Suprapubic skin (tissue), 4 donors: Measurements from ENCODE around the gene ADCK2. TPM values are rescaled to one million over a fixed set of nuclear protein-coding genes. Genes with fewer than 3 reads are reported as not detected.
A peak's percentile ranks its signal among the peaks of the same experiment; 100 is the strongest.

ENCODE experiments used
- DNase-seq, 2 donors: peaks; one replicate each; pipeline ENCODE4 v3.0.0-alpha.2; 2019; ENCODE audit warnings: low spot score in 2 of 2
- H3K27ac ChIP-seq: fragments of 200-600 bp; sonication (generic); one replicate; pipeline ENCODE4 v1.5.1; 2019
- H3K27me3 ChIP-seq: fragments of 200-600 bp; sonication (generic); one replicate; pipeline ENCODE4 v1.5.1; 2019
- H3K36me3 ChIP-seq: fragments of 200-600 bp; sonication (generic); one replicate; pipeline ENCODE4 v1.5.1; 2019
- H3K4me1 ChIP-seq: fragments of 200-600 bp; sonication (generic); one replicate; pipeline ENCODE4 v1.5.1; 2019
- H3K4me3 ChIP-seq: fragments of 200-600 bp; sonication (generic); one replicate; pipeline ENCODE4 v1.5.1; 2019; ENCODE audit warnings: mild to moderate bottlenecking
- H3K9me3 ChIP-seq: fragments of 200-600 bp; sonication (generic); one replicate; pipeline ENCODE4 v1.5.1; 2019
- EP300 ChIP-seq: sonication (generic); formaldehyde crosslinking; IDR thresholded peaks from one replicate; pipeline ENCODE4 v1.6.1; 2017; ENCODE audit warnings: antibody characterized with exemption
- POLR2A ChIP-seq, 2 donors: fragments of 450-650 bp; IDR thresholded peaks; one replicate each; pipeline ENCODE4 v1.6.1; 2017; ENCODE audit warnings: antibody characterized with exemption in 2 of 2, mild to moderate bottlenecking in 2 of 2, moderate library complexity in 2 of 2
- POLR2AphosphoS5 ChIP-seq, 3 donors: sonication (generic); formaldehyde crosslinking; IDR thresholded peaks; one replicate each; pipeline ENCODE4 v1.6.1; 2017; ENCODE audit warnings: antibody characterized with exemption in 3 of 3
- WGBS: methylation state at CpG from one replicate; pipeline ENCODE4 v1.1.5; 2018; 5-methylcytosine and 5-hydroxymethylcytosine counted together
- total RNA-seq, 4 donors: library from RNA; depleted of rRNA; stranded (reverse); fragments of >200 nt; gene quantifications; one replicate each; pipeline ENCODE4 v1.1.0, GENCODE V29; 2016
- TF ChIP-seq, protein P1 (sequence below), 2 donors: fragments of 200-600 bp in 1 of 2; fragments of 450-650 bp in 1 of 2; sonication (generic) in 1 of 2; IDR thresholded peaks; one replicate each; pipeline ENCODE4 v1.5.1; 2016 to 2019; ENCODE audit warnings: antibody characterized with exemption in 2 of 2, mild to moderate bottlenecking in 1 of 2, moderate library complexity in 1 of 2

Gene ADCK2
- total RNA-seq, 4 donors from 2014 or later: 41.2 to 65.9 (median 53.3) TPM

DNA sequence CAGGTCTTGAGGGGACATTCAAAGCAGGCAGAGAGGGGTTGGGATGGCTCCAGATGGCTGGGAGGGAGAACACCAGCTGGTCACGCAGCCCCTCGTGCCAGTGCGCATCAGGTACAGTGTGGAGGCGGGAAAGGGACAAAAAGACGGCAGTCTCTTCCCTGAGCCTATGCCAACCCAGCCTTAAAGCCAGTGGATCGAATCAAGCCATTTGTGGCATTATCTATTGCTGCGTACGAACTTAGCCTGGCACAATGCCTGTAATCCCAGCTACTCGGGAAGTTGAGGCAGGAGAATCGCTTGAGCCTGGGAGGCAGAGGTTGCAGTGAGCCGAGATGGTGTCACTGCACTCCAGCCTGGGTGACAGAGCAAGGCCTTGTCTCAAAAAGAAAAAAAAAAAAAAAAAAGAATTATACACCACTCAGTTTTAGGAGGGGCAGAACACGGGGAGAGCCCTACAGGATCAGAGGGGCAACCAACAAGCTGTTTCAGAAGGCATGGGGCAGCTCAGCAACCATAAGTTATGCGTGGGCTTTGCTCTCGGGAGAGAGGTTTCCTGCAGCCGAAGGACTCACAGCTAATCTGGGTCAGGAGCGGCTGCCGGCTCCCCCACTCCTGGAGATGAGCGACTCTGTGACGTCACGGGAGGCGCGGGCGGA lies 23.4 kb downstream of the ADCK2 start:
- 20% methylated on average over 22 of the region's 23 CpGs for WGBS
- DNase-seq: peak; percentile 97 to 98
- TF ChIP-seq EP300: no peak
- TF ChIP-seq POLR2A (IDR thresholded peaks at IDR 0.05): no peak
- TF ChIP-seq POLR2AphosphoS5 (IDR thresholded peaks at IDR 0.05): no peak
- TF ChIP-seq, protein P1, sequence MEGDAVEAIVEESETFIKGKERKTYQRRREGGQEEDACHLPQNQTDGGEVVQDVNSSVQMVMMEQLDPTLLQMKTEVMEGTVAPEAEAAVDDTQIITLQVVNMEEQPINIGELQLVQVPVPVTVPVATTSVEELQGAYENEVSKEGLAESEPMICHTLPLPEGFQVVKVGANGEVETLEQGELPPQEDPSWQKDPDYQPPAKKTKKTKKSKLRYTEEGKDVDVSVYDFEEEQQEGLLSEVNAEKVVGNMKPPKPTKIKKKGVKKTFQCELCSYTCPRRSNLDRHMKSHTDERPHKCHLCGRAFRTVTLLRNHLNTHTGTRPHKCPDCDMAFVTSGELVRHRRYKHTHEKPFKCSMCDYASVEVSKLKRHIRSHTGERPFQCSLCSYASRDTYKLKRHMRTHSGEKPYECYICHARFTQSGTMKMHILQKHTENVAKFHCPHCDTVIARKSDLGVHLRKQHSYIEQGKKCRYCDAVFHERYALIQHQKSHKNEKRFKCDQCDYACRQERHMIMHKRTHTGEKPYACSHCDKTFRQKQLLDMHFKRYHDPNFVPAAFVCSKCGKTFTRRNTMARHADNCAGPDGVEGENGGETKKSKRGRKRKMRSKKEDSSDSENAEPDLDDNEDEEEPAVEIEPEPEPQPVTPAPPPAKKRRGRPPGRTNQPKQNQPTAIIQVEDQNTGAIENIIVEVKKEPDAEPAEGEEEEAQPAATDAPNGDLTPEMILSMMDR (IDR thresholded peaks at IDR 0.05): no peak
- H3K36me3 ChIP-seq: peaks cover 20% of the 10 kb centered on the region
- peaks cover 22% of the 10 kb centered on the region for H3K4me1 ChIP-seq
- H3K9me3 ChIP-seq: no peaks in the 10 kb centered on the region
- peak overlapping the region; percentile 82 for H3K4me3 ChIP-seq
- H3K27ac ChIP-seq: peak overlapping the region; percentile 90
- no peaks in the 10 kb centered on the region for H3K27me3 ChIP-seq

DNA sequence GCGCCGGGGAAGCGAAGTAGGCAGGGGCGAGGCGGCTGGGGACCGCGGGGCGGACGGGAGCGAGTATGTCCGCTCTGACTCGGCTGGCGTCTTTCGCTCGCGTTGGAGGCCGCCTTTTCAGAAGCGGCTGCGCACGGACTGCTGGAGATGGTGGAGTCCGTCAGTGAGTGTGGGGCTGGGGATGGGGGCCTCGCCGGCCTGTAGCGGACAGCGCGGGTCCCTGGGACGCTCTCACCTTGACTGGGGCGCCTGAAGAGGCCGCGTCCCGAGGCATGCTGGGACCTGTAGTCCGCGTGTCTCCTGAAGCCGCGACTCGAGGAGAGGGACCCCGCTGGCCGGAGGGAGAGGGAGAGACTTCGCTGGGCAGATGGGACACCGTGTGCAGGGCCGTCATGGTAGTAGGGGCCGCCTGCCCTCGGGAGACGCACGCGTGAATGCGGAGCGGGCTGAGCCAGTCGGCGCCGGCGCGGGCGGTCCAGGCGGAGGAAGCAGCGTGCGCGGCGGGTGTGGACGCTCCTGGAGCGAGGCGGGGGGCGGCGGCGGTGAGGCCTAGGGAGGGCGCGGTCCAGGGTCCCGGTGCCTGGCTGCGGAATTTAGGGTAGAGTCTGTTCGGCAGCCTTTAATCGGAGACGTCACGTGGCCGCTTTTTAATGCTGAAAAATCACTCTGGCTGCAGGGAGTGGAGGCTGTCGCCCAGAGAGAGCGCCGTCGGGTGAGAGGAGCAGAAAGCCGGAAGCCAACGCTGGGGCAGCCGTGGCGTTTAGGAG lies 24.1 kb downstream of the ADCK2 start, which contains the start of gene NDUFB2:
Gene NDUFB2, plus strand, starts transcription at position 29 of the 767 bp plus-strand sequence. Its CDS starts 37 bp downstream, at position 66.
- peaks cover 22% of the 10 kb centered on the region for H3K4me1 ChIP-seq
- H3K36me3 ChIP-seq: peaks cover 12% of the 10 kb centered on the region
- no peaks in the 10 kb centered on the region for H3K9me3 ChIP-seq
- H3K27ac ChIP-seq: peak within 1 kb of the TSS; percentile 90
- peak; percentile 83 to 89 for DNase-seq
- no peaks in the 10 kb centered on the region for H3K27me3 ChIP-seq
- under 1% methylated on average over 45 of the region's 82 CpGs for WGBS
- TF ChIP-seq POLR2AphosphoS5 (IDR thresholded peaks at IDR 0.05) (peak in 2 of 3 donors; percentile 33 to 63), POLR2A (IDR thresholded peaks at IDR 0.05) (peak; percentile 70 to 81), EP300 (no peak)
- TF ChIP-seq, protein P1 (IDR thresholded peaks at IDR 0.05): no peak
- peak within 1 kb of the TSS; percentile 82 for H3K4me3 ChIP-seq

DNA sequence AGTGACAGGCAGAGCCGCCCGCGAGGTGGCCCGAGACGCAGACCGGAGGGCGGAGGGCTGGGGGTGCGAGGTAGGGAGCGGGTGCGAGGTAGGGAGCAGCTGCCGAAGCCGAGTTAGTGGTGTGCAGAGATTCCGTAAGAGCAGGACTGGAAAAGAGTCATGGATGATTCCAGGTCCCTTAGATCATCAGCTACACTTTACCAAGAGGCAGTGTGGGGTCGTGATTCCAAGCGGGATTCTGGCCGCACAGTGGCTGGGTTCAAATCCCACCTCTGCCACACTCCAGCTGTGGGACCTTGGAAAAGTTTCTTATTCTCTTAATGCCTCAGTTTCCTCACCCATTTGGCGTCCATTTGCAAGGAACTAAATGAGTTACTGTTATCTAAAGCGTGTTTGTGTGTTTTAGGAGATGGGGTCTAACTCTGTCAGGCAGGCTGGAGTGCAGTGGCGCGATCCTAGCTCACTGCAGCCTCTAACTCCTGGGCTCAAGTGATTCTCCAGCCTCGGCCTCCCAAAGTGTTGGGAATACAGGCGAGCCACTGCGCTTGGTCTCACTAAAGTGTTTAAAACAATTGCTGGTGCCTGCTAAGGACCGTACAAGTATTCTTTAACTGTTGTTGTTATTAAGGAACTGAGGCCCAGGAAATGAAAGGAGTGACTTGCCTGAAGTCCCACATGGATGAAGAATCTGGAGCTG lies 24.9 kb downstream of the ADCK2 start:
- H3K27me3 ChIP-seq: no peaks in the 10 kb centered on the region
- peak overlapping the region; percentile 90 for H3K27ac ChIP-seq
- WGBS: 27% methylated on average over 23 of the region's 24 CpGs
- TF ChIP-seq, protein P1 (IDR thresholded peaks at IDR 0.05): no peak
- no peak for TF ChIP-seq POLR2AphosphoS5 (IDR thresholded peaks at IDR 0.05)
- TF ChIP-seq EP300: no peak
- TF ChIP-seq POLR2A (IDR thresholded peaks at IDR 0.05): no peak
- no peak for DNase-seq
- H3K4me1 ChIP-seq: peaks cover 22% of the 10 kb centered on the region
- H3K4me3 ChIP-seq: peak overlapping the region; percentile 82
- H3K9me3 ChIP-seq: no peaks in the 10 kb centered on the region
- H3K36me3 ChIP-seq: peaks cover 6% of the 10 kb centered on the region

DNA sequence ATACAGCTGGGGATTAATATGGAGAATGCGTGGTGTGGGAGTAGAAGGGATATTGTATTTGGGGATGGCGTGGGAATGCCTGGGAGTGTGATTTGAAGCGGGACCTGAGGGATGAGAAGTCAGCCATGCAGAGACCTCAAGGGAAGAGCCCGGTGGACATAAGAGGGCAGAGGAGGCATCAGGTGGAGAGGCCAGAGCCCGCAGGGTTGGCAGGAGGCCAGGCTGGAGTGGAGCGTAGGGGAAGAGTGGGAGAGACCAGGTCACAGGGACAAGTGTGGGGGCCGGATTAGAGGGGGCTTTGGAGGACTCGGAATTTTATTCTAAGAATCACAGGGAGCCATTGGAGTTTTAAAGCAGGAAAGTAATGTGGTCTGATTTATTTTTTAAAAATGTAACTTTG lies 25.7 kb downstream of the ADCK2 start:
- Histone ChIP-seq H3K9me3 (no peaks in the 10 kb centered on the region), H3K27me3 (no peaks in the 10 kb centered on the region), H3K4me1 (peaks cover 22% of the 10 kb centered on the region), H3K36me3 (peaks cover 13% of the 10 kb centered on the region), H3K4me3 (no peak overlapping the region), H3K27ac (no peak overlapping the region)
- TF ChIP-seq POLR2AphosphoS5 (IDR thresholded peaks at IDR 0.05) (no peak), POLR2A (IDR thresholded peaks at IDR 0.05) (no peak), EP300 (no peak)
- TF ChIP-seq, protein P1 (IDR thresholded peaks at IDR 0.05): no peak
- WGBS: 83% methylated on average over 8 of the region's 8 CpGs
- DNase-seq: peak in 1 of 2 donors; percentile 58
